Astrocyte of the cerebellum (primary cell): ENCODE results near the gene RAB7A.

ENCODE experiments used
- DNase-seq: peaks from one replicate; pipeline ENCODE4 v3.0.0-alpha.2; 2011; ENCODE audit warnings: low read depth
- H3K4me3 ChIP-seq: 2 replicates; pipeline ENCODE4 v1.5.1; 2011; ENCODE audit warnings: mild to moderate bottlenecking, low read depth, low read length, moderate library complexity
- CTCF ChIP-seq: IDR thresholded peaks from 2 replicates; pipeline ENCODE4 v1.5.1; 2012; ENCODE audit warnings: low read length, low read depth, moderate library complexity, mild to moderate bottlenecking; ENCODE audit errors: missing control alignments
- in situ Hi-C: cut with HindIII; loops from 2 replicates; pipeline ENCODE4 v1.10.0; 2017; ENCODE audit warnings: low sequenced_read_pairs

RAB7A gene

GRCh38 chr3:128854475-128854874 is 128.5 kb downstream of the RAB7A start:
- in situ Hi-C loops = loop anchor here (5.0 kb wide), 1 partner anchor 237 kb away; no protein-coding TSS in a partner anchor
- TF ChIP-seq CTCF = no peak
- no peak for DNase-seq

GRCh38 chr3:128855569-128855968 is 129.6 kb downstream of the RAB7A start:
- in situ Hi-C loops = no loop called here
- no peak for DNase-seq
- no peak overlapping the region for H3K4me3 ChIP-seq
- no peak for TF ChIP-seq CTCF

More at GRCh38 chr3:128854475-128854874, 128.5 kb downstream of the RAB7A start:
- no peak overlapping the region for H3K4me3 ChIP-seq

GRCh38 chr3:128858167-128858566 is 132.2 kb downstream of the RAB7A start:
- in situ Hi-C loops = no loop called here
- no peak for DNase-seq
- TF ChIP-seq CTCF = no peak
- no peak overlapping the region for H3K4me3 ChIP-seq

GRCh38 chr3:128859630-128860029 is 133.6 kb downstream of the RAB7A start:
- in situ Hi-C loops = no loop called here
- H3K4me3 ChIP-seq = no peak overlapping the region
- no peak for TF ChIP-seq CTCF
- DNase-seq = no peak

- no peak for DNase-seq
- in situ Hi-C loops = no loop called here
- H3K4me3 ChIP-seq = no peak overlapping the region
- no peak for TF ChIP-seq CTCF
Observed at GRCh38 chr3:128861491-128861890, 135.5 kb downstream of the RAB7A start.

GRCh38 chr3:128863560-128863959 is 137.6 kb downstream of the RAB7A start:
- H3K4me3 ChIP-seq = no peak overlapping the region
- DNase-seq = no peak
- in situ Hi-C loops = no loop called here
- no peak for TF ChIP-seq CTCF
